HG03025 (cell line): ENCODE measurements around the gene PRPH.
"Not testable (repeated sequence)": the region's sequence is repeated elsewhere in the genome, so short reads cannot be mapped to it uniquely, and the experiment has no call there.

Experiments
- ATAC-seq: cut with Tn5 transposase; IDR thresholded peaks from one replicate; pipeline ENCODE4 v1.9.1; 2021; ENCODE audit warnings: mild to moderate bottlenecking, moderate library complexity; ENCODE audit not compliant: unreplicated experiment, low FRiP score

The PRPH gene

GRCh38 chr12:49331380-49332222 lies 36.7 kb downstream of the PRPH start:
- no peak for ATAC-seq

DNA sequence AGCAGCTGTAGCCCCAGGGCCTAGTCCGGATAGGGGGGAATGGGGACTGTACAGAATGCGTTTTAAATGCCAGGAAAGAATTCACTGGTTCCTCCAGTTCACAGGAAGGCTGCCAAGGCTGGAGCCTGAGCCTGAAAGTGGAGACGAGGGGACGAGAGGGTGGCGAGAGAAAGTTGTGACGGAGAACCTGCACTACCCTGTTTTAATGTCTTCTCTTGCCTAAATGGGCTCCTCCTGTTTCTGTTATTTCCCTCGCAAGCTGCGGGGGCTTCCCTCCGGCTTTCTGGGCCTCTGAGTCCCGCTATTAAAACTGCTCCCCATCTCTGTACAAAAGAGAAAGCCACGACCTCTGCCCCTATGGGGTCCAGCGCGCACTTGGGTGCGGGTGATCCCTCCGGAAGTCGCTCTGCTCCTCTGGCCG lies 37.5 kb downstream of the PRPH start:
- ATAC-seq, result no peak

GRCh38 chr12:49332891-49333371 lies 38.0 kb downstream of the PRPH start:
- ATAC-seq, result no peak

DNA sequence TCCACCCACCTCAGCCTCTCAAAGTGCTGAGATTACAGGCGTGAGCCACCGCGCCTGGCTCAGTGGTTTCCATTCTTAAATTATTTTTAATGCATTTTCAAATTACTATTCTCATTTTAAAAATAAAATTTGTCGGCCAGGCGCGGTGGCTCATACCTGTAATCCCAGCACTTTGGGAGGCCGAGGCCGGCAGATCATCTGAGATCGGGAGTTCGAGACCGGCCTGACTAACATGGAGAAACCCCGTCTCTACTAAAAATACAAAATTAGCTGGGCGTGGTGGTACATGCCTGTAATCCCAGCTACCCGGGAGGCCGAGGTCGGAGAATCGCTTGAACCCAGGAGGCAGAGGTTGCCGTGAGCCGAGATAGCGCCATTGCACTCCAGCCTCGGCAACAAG lies 38.8 kb downstream of the PRPH start:
- ATAC-seq, result not testable (repeated sequence)

DNA sequence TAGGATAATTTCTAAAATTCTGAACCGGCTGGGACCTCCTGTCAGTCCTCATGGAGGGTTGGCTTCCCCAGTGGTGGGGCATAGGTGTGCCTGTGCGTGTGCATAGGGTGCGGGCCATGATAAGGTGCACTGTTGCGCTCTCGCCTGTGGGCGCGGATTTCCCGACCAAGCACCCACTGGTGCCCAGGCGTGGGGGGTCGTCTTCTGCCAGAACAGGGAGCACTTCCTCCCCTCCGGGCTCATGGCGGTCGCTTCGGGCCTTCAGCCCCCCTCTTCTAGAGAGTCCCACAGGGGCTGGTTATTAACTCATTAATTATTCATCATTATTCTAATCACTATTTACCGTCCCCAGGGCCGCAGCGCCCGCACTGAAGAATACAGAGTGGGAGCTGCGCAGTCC lies 39.3 kb downstream of the PRPH start:
- no peak for ATAC-seq

- ATAC-seq, result no peak
Measured at GRCh38 chr12:49334681-49335080, 39.7 kb downstream of the PRPH start.

GRCh38 chr12:49335118-49335954 lies 40.4 kb downstream of the PRPH start:
- no peak for ATAC-seq

DNA sequence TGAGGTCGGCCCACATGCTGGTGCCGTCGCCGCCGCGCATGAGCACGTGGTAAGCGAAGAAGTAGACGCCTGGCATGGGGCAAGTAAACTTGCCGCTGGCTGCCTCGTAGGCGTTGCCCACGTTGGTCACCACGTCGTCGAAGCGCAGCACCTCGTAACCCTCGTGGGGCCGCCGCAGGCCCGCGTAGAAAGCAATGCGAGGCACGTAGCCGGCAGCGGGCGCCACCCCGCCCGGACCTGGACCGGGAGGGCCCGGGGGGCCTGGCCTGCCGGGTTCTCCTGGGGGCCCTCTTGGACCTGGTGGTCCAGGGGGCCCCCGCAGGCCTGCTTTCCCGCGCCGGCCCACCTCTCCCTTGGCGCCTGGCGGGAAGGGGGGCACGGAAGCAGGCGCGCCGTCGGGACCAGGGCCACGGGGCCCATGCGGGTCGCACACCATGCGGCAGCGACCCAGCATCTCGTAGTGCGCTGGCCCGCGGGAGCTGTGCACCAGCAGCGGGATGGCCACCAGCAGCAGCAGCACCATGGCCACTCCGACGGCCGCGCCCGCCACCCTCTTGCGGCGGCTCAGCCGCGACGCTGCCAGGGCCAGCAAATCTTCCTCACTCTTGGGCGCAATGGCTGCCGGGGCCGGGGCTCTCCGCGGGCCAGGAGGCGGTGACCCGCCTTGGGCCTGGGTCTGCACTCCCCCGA lies 41.2 kb downstream of the PRPH start:
- ATAC-seq, result no peak

- ATAC-seq, result peak; percentile 48
Measured at GRCh38 chr12:49336645-49337584, 42.0 kb downstream of the PRPH start, which contains the start of gene C1QL4. C1QL4 (minus strand) TSS chr12:49337188; CDS start chr12:49336477, 711 bp downstream.

DNA sequence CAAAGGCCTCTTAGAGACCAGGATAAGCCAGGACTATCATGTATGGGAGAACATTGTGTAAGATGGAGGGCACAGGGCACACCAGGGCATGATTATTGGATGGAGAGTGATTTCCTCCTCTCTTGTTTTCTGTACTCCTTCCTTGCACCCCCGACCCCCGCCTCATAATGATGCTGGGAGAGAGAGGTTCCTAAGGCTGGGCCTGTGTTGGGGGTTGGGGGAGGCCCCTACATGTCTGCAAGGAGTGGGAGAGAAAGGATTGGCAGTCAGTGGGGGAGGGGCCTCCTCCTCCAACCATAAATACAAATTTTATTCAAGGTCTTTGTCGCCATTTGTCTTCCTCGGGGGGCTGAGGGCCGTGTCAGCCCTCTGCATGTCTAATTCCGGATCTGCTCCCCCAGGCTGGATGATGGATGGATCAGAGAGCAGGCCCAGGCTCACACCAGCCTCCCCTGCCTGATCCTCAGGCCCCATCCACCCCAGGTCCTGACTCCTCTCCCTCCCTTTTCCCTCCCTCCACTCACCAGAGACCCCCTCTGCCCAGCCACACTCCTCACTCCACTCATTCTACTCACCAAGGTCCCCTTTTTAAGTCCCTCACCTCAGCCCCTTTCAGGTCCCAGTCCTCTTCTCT lies 44.0 kb downstream of the PRPH start:
- ATAC-seq, result no peak

DNA sequence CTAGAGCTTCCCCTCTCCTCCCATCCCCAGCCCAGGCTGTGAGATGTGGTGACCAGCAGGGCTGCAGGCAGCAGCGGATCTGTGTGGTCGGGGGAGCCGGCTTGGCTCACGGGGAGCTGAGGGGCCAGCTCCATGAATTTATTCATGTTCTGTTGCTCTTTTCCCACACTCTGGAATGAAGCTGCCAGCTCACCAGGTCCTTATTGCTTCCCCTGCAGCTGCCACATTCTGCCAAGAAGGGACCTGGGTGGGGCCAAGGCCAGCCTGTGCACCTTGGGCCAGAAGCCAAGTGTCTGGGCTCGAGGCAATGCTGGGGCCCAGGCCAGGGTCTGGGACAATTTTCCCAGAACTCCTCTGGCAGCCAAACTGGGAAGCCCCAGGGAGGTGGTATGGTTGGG lies 44.5 kb downstream of the PRPH start:
- no peak for ATAC-seq

- no peak for ATAC-seq
Measured at GRCh38 chr12:49340095-49340870, 45.3 kb downstream of the PRPH start.

DNA sequence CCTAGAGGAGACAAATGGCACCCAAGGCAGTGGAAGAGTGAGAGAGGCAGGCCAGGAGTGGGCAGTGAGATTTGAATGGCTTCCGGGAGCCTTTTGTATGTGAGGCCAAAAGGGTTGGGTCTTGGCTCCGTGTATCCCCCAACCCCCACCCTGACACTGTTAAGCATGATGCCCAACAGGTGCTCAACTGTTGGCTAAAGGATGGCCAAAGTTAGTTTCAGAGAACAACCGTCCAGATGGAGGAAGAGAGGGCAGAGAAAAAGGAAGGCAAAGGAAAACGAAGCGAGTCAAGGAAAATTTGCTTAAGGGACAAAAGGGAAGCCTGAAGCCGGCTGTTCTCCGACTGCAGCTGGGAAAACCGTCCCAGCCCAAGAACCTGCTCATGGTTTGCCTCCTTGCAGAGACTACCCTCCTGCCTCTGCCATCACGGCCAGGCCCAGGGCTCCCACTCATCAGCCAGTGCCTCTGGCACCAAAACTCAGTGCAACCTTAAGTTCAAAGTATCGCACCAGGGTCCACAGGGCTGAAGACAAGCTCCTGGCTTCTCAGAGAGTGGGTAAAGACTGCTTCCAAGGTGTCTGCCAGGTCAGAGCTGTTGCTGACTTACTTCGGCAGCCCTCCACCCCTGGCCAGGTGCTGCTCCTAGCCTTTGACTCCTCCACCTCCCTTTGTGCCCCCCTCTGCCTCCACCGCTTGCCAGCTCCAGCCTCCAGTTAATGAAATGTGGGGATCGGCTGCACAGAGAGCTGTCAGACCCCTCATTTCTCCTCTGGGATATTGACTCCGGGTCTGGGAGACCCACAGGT lies 46.2 kb downstream of the PRPH start:
- ATAC-seq, result no peak

DNA sequence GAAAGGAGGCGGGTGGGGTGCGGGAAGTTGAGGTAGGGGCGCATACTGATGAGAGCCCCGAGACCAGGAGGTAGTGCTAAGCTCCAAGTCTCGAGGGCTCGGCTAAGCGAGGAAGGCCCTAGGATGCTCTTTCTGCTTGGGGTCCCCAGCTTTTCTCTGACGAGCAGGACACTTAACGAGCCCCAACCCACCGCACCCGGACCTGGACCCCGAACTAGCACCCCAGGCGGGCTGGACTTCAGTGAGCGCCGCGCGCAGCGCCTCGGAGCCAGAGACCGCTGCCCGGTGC lies 46.8 kb downstream of the PRPH start:
- no peak for ATAC-seq

DNA sequence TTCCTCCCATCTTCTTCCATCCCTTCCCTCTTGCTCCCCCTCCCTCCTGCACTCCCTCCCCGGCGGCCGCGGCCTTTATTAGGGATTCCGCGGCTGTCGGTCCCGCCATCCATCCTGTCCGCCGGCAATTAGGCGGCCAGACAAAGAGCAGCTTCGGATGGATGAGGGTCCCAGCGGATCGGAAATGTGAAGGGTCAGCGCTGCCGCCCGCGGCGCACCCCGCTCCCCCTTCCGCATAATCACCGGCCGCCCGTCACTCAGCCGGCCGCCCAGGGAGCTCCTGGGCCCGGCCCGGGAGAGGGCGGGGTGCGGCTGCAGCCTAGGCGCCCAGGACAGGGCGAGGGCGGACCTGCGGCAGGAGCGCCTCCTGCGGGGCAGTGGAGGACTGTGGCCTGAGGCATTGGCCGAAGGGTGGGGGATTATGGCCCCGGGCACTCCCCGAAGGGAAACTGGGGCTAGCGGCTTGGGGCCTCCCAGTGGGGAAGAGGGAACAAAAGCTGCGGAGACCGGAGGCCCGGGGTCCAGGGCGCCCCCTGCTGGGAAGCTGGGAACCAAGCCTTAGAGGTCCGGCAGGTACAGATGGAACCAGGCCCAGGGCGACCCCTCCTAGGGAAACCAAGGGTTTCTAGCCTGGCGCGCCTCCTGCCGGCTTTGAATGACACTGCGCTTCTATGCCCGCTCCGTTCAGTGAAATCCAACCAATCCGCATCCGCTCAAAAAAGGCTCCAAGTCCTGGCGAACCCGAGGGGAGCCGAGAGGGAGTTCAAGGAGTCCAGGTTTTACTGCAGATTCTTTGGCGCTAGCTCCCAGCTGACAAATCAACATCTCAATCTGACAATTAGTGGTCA lies 47.3 kb downstream of the PRPH start:
- ATAC-seq, result peak; percentile 54

GRCh38 chr12:49342914-49343731 lies 48.2 kb downstream of the PRPH start:
- ATAC-seq, result no peak
